CD14-positive monocyte (primary cell): Measurements from ENCODE around the gene CAMTA1. TPM values are rescaled to one million over a fixed set of nuclear protein-coding genes. Genes with fewer than 3 reads are reported as not detected.

Experiments used
- DNase-seq, 3 donors: peaks; one replicate each; pipeline ENCODE4 v3.0.0-alpha.2; 2011 to 2022
- H2AFZ ChIP-seq: 2 replicates; pipeline ENCODE4 v1.6.0; 2012; ENCODE audit warnings: mild to moderate bottlenecking, low read depth, low read length, inconsistent platforms; ENCODE audit not compliant: insufficient read depth, poor library complexity, severe bottlenecking
- H3K27ac ChIP-seq, 2 donors: 1 replicate in 1 of 2; 2 replicates in 1 of 2; pipeline ENCODE4 v1.5.1; 2012 to 2013; ENCODE audit warnings: low read length in 2 of 2, control low read depth in 1 of 2, inconsistent platforms in 1 of 2, low read depth in 1 of 2, mild to moderate bottlenecking in 1 of 2
- H3K27me3 ChIP-seq, 2 donors: one replicate each; pipeline versions ENCODE4 v1.6.0 to v1.6.1; 2011 to 2013; ENCODE audit warnings: low read length in 2 of 2; ENCODE audit not compliant: control insufficient read depth in 2 of 2, insufficient read depth in 2 of 2
- H3K36me3 ChIP-seq, 2 donors: replicated peaks in 1 of 2; 1 replicate in 1 of 2; 2 replicates in 1 of 2; pipeline versions ENCODE4 v1.5.1 to v1.6.1; 2012 to 2013; ENCODE audit warnings: low read length in 2 of 2, control low read depth in 1 of 2, inconsistent platforms in 1 of 2, mild to moderate bottlenecking in 1 of 2; ENCODE audit not compliant: insufficient read depth in 2 of 2, control insufficient read depth in 1 of 2
- H3K4me1 ChIP-seq, 2 donors: 1 replicate in 1 of 2; 2 replicates in 1 of 2; pipeline versions ENCODE4 v1.5.1 to v1.6.1; 2012 to 2013; ENCODE audit warnings: low read length in 2 of 2, control low read depth in 1 of 2, inconsistent platforms in 1 of 2, mild to moderate bottlenecking in 1 of 2, moderate library complexity in 1 of 2; ENCODE audit not compliant: insufficient read depth in 2 of 2, control insufficient read depth in 1 of 2
- H3K4me2 ChIP-seq: replicated peaks from 2 replicates; pipeline ENCODE3; 2012; ENCODE audit warnings: low read length, moderate library complexity, mild to moderate bottlenecking; ENCODE audit not compliant: poor library complexity, severe bottlenecking; ENCODE audit errors: extremely low read depth
- H3K4me3 ChIP-seq, 3 experiments: fragments of 200-600 bp in 1 of 3; sonication (generic) in 1 of 3; replicated peaks in 1 of 3; 1 replicate in 2 of 3; 2 replicates in 1 of 3; pipeline ENCODE4 v1.5.1; 2011 to 2013; ENCODE audit warnings: low read length in 3 of 3, mild to moderate bottlenecking in 3 of 3, control low read depth in 2 of 3, low read depth in 2 of 3, inconsistent platforms in 1 of 3, moderate library complexity in 1 of 3
- H3K79me2 ChIP-seq: 2 replicates; pipeline ENCODE4 v1.6.0; 2012; ENCODE audit warnings: mild to moderate bottlenecking, control low read depth, inconsistent platforms, low read length, moderate library complexity; ENCODE audit not compliant: insufficient read depth
- H3K9ac ChIP-seq: 2 replicates; pipeline ENCODE4 v1.6.0; 2017; ENCODE audit warnings: low read length, mild to moderate bottlenecking; ENCODE audit not compliant: insufficient read depth, poor library complexity, severe bottlenecking
- H3K9me3 ChIP-seq, 2 donors: replicated peaks in 1 of 2; 1 replicate in 1 of 2; 2 replicates in 1 of 2; pipeline versions ENCODE4 v1.5.1 to v1.6.1; 2012 to 2013; ENCODE audit warnings: low read length in 2 of 2, control low read depth in 1 of 2; ENCODE audit not compliant: control insufficient read depth in 1 of 2, insufficient read depth in 1 of 2
- H4K20me1 ChIP-seq: 2 replicates; pipeline ENCODE4 v1.6.0; 2012; ENCODE audit warnings: mild to moderate bottlenecking, low read length, control low read depth, moderate library complexity; ENCODE audit not compliant: insufficient read depth
- H3K27ac Mint-ChIP-seq, 7 donors: one replicate each; pipeline ENCODE4 v1.8.0; 2020; ENCODE audit warnings: mild to moderate bottlenecking in 7 of 7, mixed read lengths in 7 of 7, moderate library complexity in 6 of 7, inconsistent platforms in 2 of 7
- H3K27me3 Mint-ChIP-seq, 3 donors: one replicate each; pipeline ENCODE4 v1.8.0; 2021 to 2022; ENCODE audit warnings: low read depth in 3 of 3, mild to moderate bottlenecking in 3 of 3, mixed read lengths in 3 of 3, moderate library complexity in 3 of 3, inconsistent platforms in 1 of 3
- H3K36me3 Mint-ChIP-seq, 2 donors: one replicate each; pipeline ENCODE4 v1.8.0; 2020; ENCODE audit warnings: mixed read lengths in 2 of 2, inconsistent platforms in 1 of 2, mild to moderate bottlenecking in 1 of 2
- H3K4me1 Mint-ChIP-seq: one replicate; pipeline ENCODE4 v1.8.0; 2020; ENCODE audit warnings: mild to moderate bottlenecking, mixed read lengths
- H3K4me3 Mint-ChIP-seq, 2 donors: one replicate each; pipeline ENCODE4 v1.8.0; 2020; ENCODE audit warnings: mild to moderate bottlenecking in 2 of 2, mixed read lengths in 2 of 2, moderate library complexity in 1 of 2
- H3K9me3 Mint-ChIP-seq, 7 donors: one replicate each; pipeline ENCODE4 v1.8.0; 2020 to 2022; ENCODE audit warnings: mixed read lengths in 7 of 7, mild to moderate bottlenecking in 6 of 7, moderate library complexity in 6 of 7, inconsistent platforms in 2 of 7
- CTCF ChIP-seq: fragments of 200-600 bp; IDR thresholded peaks from one replicate; pipeline ENCODE4 v1.8.0; 2022; ENCODE audit warnings: antibody characterized with exemption, mild to moderate bottlenecking
- WGBS: methylation state at CpG from one replicate; pipeline ENCODE4 v1.1.5; 2013; ENCODE audit warnings: missing lambda C conversion rate; ENCODE audit not compliant: insufficient coverage; 5-methylcytosine and 5-hydroxymethylcytosine counted together
- intact Hi-C, 2 donors: fragments of 100-400 bp; cut with micrococcal nuclease; formaldehyde crosslinking; loops; one replicate each; pipeline versions ENCODE4 v1.15.0 to v1.15.1; 2023
- polyA plus RNA-seq, 3 donors: library from polyadenylated mRNA; depleted of rRNA in 1 of 3; unstranded in 2 of 3; stranded (reverse) in 1 of 3; fragments of 300-500 nt in 2 of 3; fragments of >200 nt in 1 of 3; fragmentation: Illumina TruSeq in 2 of 3; gene quantifications; 1 replicate in 2 of 3; 2 replicates in 1 of 3; pipeline ENCODE4 v1.2.3, GENCODE V29; 2012 to 2021

Gene CAMTA1
- polyA plus RNA-seq, 3 donors: 52.0 to 89.6 (median 78.3) TPM

DNA sequence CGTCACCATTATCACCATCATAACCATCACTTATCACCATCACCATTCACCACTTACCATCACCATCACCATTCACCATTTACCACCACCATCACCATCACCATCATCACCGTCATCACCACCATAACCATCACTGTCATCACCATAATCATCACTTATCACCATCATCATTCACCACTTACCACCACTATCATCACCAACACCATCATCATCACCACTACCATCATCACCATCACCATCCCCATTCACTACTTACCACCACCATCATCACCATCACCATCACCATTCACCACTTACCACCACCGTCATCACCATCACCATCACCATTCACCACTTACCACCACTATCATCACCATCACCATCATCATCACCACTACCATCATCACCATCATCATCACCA lies 151.8 kb downstream of the CAMTA1 start:
- Histone ChIP-seq H3K79me2 (no peaks in the 10 kb centered on the region), H3K36me3 (no peaks in the 10 kb centered on the region), H3K9me3 (no peaks in the 10 kb centered on the region), H3K27ac (no peak overlapping the region), H3K27me3 (peaks cover 25% of the 10 kb centered on the region in 2 donors), H3K4me1 (no peaks in the 10 kb centered on the region), H3K9ac (no peak overlapping the region), H2AFZ (no peak overlapping the region), H3K4me2 (no peak overlapping the region), H3K4me3 (no peak overlapping the region), H4K20me1 (no peaks in the 10 kb centered on the region)
- TF ChIP-seq CTCF: no peak
- Mint-ChIP-seq H3K4me1 (no peaks in the 10 kb centered on the region), H3K4me3 (no peak overlapping the region), H3K27ac (no peak overlapping the region), H3K27me3 (peaks cover 0 to 9% (median 4%) of the 10 kb centered on the region in 3 donors), H3K36me3 (no peaks in the 10 kb centered on the region), H3K9me3 (no peaks in the 10 kb centered on the region)
- intact Hi-C loops: no loop called here
- DNase-seq: no peak
- 87% methylated on average over 3 of the region's 3 CpGs for WGBS

DNA sequence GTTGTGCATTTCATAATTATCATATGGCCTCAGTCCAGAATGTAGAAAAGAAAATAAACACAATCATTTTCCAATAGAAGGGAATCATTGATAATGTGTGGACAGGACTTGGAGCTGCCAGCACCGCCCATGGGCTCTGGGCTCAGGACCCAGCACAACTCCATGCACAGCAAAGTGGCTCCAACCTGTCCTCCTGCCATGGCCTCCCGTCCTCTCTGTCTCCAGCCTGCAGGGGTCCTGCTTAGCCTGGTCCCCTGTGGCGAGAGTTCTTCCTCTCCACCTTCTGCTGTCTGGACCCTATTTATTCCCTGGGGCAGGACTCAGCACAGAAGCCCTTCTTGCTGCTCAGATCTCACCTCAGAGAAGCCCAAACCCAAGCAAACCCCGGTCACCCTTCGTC lies 154.1 kb downstream of the CAMTA1 start:
- no peak overlapping the region for H3K27ac Mint-ChIP-seq
- DNase-seq: no peak
- no peaks in the 10 kb centered on the region for H3K4me1 Mint-ChIP-seq

More for the DNA sequence above, 154.1 kb downstream of the CAMTA1 start:
- Histone ChIP-seq H2AFZ (no peak overlapping the region), H3K9me3 (no peaks in the 10 kb centered on the region), H3K4me1 (no peaks in the 10 kb centered on the region), H3K4me2 (no peak overlapping the region), H3K4me3 (no peak overlapping the region), H3K36me3 (no peaks in the 10 kb centered on the region), H3K27me3 (peaks cover 19 to 21% of the 10 kb centered on the region in 2 donors), H4K20me1 (no peaks in the 10 kb centered on the region), H3K9ac (no peak overlapping the region), H3K79me2 (no peaks in the 10 kb centered on the region), H3K27ac (no peak overlapping the region)
- no peak overlapping the region for H3K4me3 Mint-ChIP-seq
- intact Hi-C loops: no loop called here
- H3K9me3 Mint-ChIP-seq: no peaks in the 10 kb centered on the region
- H3K27me3 Mint-ChIP-seq: peaks cover 0 to 2% (median 0%) of the 10 kb centered on the region in 3 donors
- H3K36me3 Mint-ChIP-seq: no peaks in the 10 kb centered on the region
- 88% methylated on average over 3 of the region's 5 CpGs for WGBS
- TF ChIP-seq CTCF: no peak
